ENCODE measurements around the gene USP33. TPM values are rescaled to one million over a fixed set of nuclear protein-coding genes. Genes with fewer than 3 reads are reported as not detected.

The USP33 gene
- total and polyA plus RNA-seq, 2 of the 13 experiments (the other 11 are each of a cell fraction or from before 2014, with no cell fraction given), result 32.0 to 49.1 TPM

GRCh38 chr1:77655431-77655974 lies 104.1 kb downstream of the USP33 start (continued):
- TF ChIP-seq SOX6 (IDR thresholded peaks at IDR 0.05) (no peak), SOX6 (CRISPR knock-in tag; IDR thresholded peaks at IDR 0.05) (peak; percentile 92), AGO1 (IDR thresholded peaks at IDR 0.05; ENCODE audit: low read depth, low read length, poor library complexity, severe bottlenecking) (no peak), HMGXB4 (CRISPR knock-in tag; IDR thresholded peaks at IDR 0.05; ENCODE audit: borderline replicate concordance in 1 of 2, low read depth in 1 of 2) (no peak), POGZ (CRISPR knock-in tag; IDR thresholded peaks at IDR 0.05) (peak; percentile 37; the same call in 1 of the 2 replicates), SMARCC2 (IDR thresholded peaks at IDR 0.05) (no peak), PRDM10 (CRISPR knock-in tag; IDR thresholded peaks at IDR 0.05; ENCODE audit: low read depth) (no peak), HDAC1 (CRISPR knock-in tag; IDR thresholded peaks at IDR 0.05) (no peak), RBM22 (optimal IDR thresholded peaks at IDR 0.05; ENCODE audit: low read length) (no peak), HIC2 (CRISPR knock-in tag; IDR thresholded peaks at IDR 0.05; ENCODE audit: low read depth) (no peak), ARID3A (IDR thresholded peaks at IDR 0.05; ENCODE audit: low read depth, low read length) (peak; percentile 30; the same call in 1 of the 2 replicates), ZNF883 (CRISPR knock-in tag; IDR thresholded peaks at IDR 0.05; ENCODE audit: not compliant biosample characterization) (no peak), ZNF503 (CRISPR knock-in tag; IDR thresholded peaks at IDR 0.05) (no peak), TIGD3 (CRISPR knock-in tag; IDR thresholded peaks at IDR 0.05; ENCODE audit: borderline replicate concordance) (no peak), ARNTL (CRISPR knock-in tag; IDR thresholded peaks at IDR 0.05) (no peak), MIXL1 (CRISPR knock-in tag; IDR thresholded peaks at IDR 0.05) (peak; percentile 68; the same call in 1 of the 2 replicates), ZBTB42 (CRISPR knock-in tag; IDR thresholded peaks at IDR 0.05) (no peak)
